WTC11 (cell line): ENCODE measurements around the gene NUB1. TPM values are rescaled to one million over a fixed set of nuclear protein-coding genes. Genes with fewer than 3 reads are reported as not detected.

Source experiments
- ATAC-seq: fragments of 200-7000 bp; cut with Tn5 transposase; 2 replicates; pipeline ENCODE4 v1.10.0; 2021; ENCODE audit warnings: mild to moderate bottlenecking, moderate library complexity
- CTCF ChIA-PET: fragments of 300-600 bp; sonication (Branson Sonifier 250); formaldehyde crosslinking; loops from one replicate; lab custom pipeline; 2021; ENCODE audit warnings: antibody characterized with exemption; lab: Charles Lee
- POLR2A ChIA-PET: fragments of 350-600 bp; sonication (Branson Sonifier 250); formaldehyde crosslinking; loops from one replicate; lab custom pipeline; 2021; ENCODE audit warnings: antibody characterized with exemption; lab: Charles Lee
- DNase-seq: peaks from one replicate; pipeline ENCODE4 v3.0.0; 2021; ENCODE audit warnings: low spot score
- H3K27ac Mint-ChIP-seq: 2 replicates; pipeline ENCODE4 v1.8.0; 2021; ENCODE audit warnings: mixed read lengths
- H3K27me3 Mint-ChIP-seq: 2 replicates; pipeline ENCODE4 v1.8.0; 2021; ENCODE audit warnings: low read depth, mild to moderate bottlenecking, moderate library complexity, mixed read lengths
- H3K36me3 Mint-ChIP-seq: 2 replicates; pipeline ENCODE4 v1.8.0; 2021; ENCODE audit warnings: mixed read lengths
- H3K4me1 Mint-ChIP-seq: 2 replicates; pipeline ENCODE4 v1.8.0; 2022; ENCODE audit warnings: mixed read lengths
- H3K4me3 Mint-ChIP-seq: 2 replicates; pipeline ENCODE4 v1.8.0; 2021; ENCODE audit warnings: mild to moderate bottlenecking, moderate library complexity, mixed read lengths
- H3K9me3 Mint-ChIP-seq: 2 replicates; pipeline ENCODE4 v1.8.0; 2021; ENCODE audit warnings: mixed read lengths
- FOXJ3 ChIP-seq: sonication (generic); formaldehyde crosslinking; IDR thresholded peaks from 2 replicates; pipeline ENCODE4 v1.9.0; 2021; ENCODE audit warnings: missing genetic modification reagents, mild to moderate bottlenecking, borderline replicate concordance
- GTF2I ChIP-seq: fragments of 250-450 bp; sonication (Bioruptor Pico); conservative IDR thresholded peaks from 2 replicates; pipeline ENCODE4 v1.4.0; 2021; ENCODE audit warnings: mild to moderate bottlenecking
- MLX ChIP-seq: sonication (generic); formaldehyde crosslinking; IDR thresholded peaks from 2 replicates; pipeline ENCODE4 v1.8.1; 2023; ENCODE audit warnings: mild to moderate bottlenecking, missing genetic modification reagents, moderate library complexity
- OVOL2 ChIP-seq: fragments of 250-450 bp; sonication (Bioruptor Pico); IDR thresholded peaks from 2 replicates; pipeline ENCODE4 v1.9.0; 2021; ENCODE audit warnings: mild to moderate bottlenecking, borderline replicate concordance
- RELA ChIP-seq: sonication (generic); formaldehyde crosslinking; IDR thresholded peaks from 2 replicates; pipeline ENCODE4 v1.8.1; 2022; ENCODE audit warnings: missing genetic modification reagents, mild to moderate bottlenecking, borderline replicate concordance
- SP1 ChIP-seq: sonication (generic); formaldehyde crosslinking; conservative IDR thresholded peaks from 2 replicates; pipeline ENCODE4 v1.8.1; 2022; ENCODE audit warnings: missing genetic modification reagents
- TEAD4 ChIP-seq: sonication (generic); formaldehyde crosslinking; IDR thresholded peaks from 2 replicates; pipeline ENCODE4 v1.8.0; 2022; ENCODE audit warnings: mild to moderate bottlenecking, missing genetic modification reagents
- ZNF317 ChIP-seq: sonication (generic); formaldehyde crosslinking; IDR thresholded peaks from 2 replicates; pipeline ENCODE4 v1.8.1; 2023; ENCODE audit warnings: low read depth, mild to moderate bottlenecking, moderate library complexity, missing genetic modification reagents, borderline replicate concordance
- ZNF671 ChIP-seq: fragments of 250-450 bp; sonication (Bioruptor Pico); IDR thresholded peaks from 2 replicates; pipeline ENCODE4 v1.8.0; 2021; ENCODE audit warnings: mild to moderate bottlenecking
- total RNA-seq: library from RNA; stranded (reverse); gene quantifications from 3 replicates; pipeline ENCODE4 v1.2.3, GENCODE V29; 2021
- TF ChIP-seq, protein P1 (sequence below): fragments of 250-450 bp; sonication (Bioruptor Pico); IDR thresholded peaks from 2 replicates; pipeline ENCODE4 v1.9.0; 2021; ENCODE audit warnings: moderate library complexity, mild to moderate bottlenecking, inconsistent platforms, borderline replicate concordance
- TF ChIP-seq, protein P2 (sequence below): fragments of 250-450 bp; sonication (Bioruptor Pico); IDR thresholded peaks from 2 replicates; pipeline ENCODE4 v2.1.2; 2022; ENCODE audit warnings: mild to moderate bottlenecking, moderate library complexity
- TF ChIP-seq, protein P3 (sequence below): sonication (generic); formaldehyde crosslinking; IDR thresholded peaks from 2 replicates; pipeline ENCODE4 v1.8.1; 2022; ENCODE audit warnings: missing genetic modification reagents, borderline replicate concordance
- TF ChIP-seq, protein P4 (sequence below): sonication (generic); formaldehyde crosslinking; IDR thresholded peaks from 2 replicates; pipeline ENCODE4 v1.8.0; 2022; ENCODE audit warnings: mild to moderate bottlenecking, missing genetic modification reagents
- TF ChIP-seq, protein P5 (sequence below): sonication (generic); formaldehyde crosslinking; IDR thresholded peaks from 2 replicates; pipeline ENCODE4 v1.8.0; 2023; ENCODE audit warnings: mild to moderate bottlenecking, missing genetic modification reagents
- TF ChIP-seq, protein P6 (sequence below): sonication (generic); formaldehyde crosslinking; IDR thresholded peaks from 2 replicates; pipeline ENCODE4 v1.8.0; 2023; ENCODE audit warnings: missing genetic modification reagents

Gene NUB1
- total RNA-seq, 1 experiment from 2014 or later: 38.3 TPM

GRCh38 chr7:151352512-151352911, 10.9 kb downstream of the NUB1 start:
- no peaks in the 10 kb centered on the region for H3K4me1 Mint-ChIP-seq
- POLR2A ChIA-PET: interaction anchor here (0.7 kb wide), 1 partner anchor 37 kb away, joined by 3 read pairs; no protein-coding TSS in a partner anchor
- ATAC-seq: no peak
- H3K9me3 Mint-ChIP-seq: no peaks in the 10 kb centered on the region
- CTCF ChIA-PET: interaction anchor here (0.6 to 5.8 kb wide), 6 partner anchors 10 to 318 kb away, joined by 3 to 71 read pairs (median 19); partner anchors contain the start of gene NUB1
- no peaks in the 10 kb centered on the region for H3K27me3 Mint-ChIP-seq
- DNase-seq: no peak
- TF ChIP-seq, protein P1, sequence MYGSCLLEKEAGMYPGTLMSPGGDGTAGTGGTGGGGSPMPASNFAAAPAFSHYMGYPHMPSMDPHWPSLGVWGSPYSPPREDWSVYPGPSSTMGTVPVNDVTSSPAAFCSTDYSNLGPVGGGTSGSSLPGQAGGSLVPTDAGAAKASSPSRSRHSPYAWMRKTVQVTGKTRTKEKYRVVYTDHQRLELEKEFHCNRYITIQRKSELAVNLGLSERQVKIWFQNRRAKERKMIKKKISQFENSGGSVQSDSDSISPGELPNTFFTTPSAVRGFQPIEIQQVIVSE: no peak
- TF ChIP-seq FOXJ3 (CRISPR knock-in tag) (no peak), TEAD4 (no peak), ZNF671 (CRISPR knock-in tag) (no peak)
- TF ChIP-seq, protein P2, sequence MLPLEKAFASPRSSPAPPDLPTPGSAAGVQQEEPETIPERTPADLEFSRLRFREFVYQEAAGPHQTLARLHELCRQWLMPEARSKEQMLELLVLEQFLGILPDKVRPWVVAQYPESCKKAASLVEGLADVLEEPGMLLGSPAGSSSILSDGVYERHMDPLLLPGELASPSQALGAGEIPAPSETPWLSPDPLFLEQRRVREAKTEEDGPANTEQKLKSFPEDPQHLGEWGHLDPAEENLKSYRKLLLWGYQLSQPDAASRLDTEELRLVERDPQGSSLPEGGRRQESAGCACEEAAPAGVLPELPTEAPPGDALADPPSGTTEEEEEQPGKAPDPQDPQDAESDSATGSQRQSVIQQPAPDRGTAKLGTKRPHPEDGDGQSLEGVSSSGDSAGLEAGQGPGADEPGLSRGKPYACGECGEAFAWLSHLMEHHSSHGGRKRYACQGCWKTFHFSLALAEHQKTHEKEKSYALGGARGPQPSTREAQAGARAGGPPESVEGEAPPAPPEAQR: no peak
- TF ChIP-seq, protein P3, sequence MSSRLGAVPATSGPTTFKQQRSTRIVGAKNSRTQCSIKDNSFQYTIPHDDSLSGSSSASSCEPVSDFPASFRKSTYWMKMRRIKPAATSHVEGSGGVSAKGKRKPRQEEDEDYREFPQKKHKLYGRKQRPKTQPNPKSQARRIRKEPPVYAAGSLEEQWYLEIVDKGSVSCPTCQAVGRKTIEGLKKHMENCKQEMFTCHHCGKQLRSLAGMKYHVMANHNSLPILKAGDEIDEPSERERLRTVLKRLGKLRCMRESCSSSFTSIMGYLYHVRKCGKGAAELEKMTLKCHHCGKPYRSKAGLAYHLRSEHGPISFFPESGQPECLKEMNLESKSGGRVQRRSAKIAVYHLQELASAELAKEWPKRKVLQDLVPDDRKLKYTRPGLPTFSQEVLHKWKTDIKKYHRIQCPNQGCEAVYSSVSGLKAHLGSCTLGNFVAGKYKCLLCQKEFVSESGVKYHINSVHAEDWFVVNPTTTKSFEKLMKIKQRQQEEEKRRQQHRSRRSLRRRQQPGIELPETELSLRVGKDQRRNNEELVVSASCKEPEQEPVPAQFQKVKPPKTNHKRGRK (CRISPR knock-in tag): no peak
- TF ChIP-seq, protein P4, sequence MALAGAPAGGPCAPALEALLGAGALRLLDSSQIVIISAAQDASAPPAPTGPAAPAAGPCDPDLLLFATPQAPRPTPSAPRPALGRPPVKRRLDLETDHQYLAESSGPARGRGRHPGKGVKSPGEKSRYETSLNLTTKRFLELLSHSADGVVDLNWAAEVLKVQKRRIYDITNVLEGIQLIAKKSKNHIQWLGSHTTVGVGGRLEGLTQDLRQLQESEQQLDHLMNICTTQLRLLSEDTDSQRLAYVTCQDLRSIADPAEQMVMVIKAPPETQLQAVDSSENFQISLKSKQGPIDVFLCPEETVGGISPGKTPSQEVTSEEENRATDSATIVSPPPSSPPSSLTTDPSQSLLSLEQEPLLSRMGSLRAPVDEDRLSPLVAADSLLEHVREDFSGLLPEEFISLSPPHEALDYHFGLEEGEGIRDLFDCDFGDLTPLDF (CRISPR knock-in tag): no peak
- no peak overlapping the region for H3K27ac Mint-ChIP-seq
- peaks cover 51% of the 10 kb centered on the region for H3K36me3 Mint-ChIP-seq
- H3K4me3 Mint-ChIP-seq: no peak overlapping the region

DNA sequence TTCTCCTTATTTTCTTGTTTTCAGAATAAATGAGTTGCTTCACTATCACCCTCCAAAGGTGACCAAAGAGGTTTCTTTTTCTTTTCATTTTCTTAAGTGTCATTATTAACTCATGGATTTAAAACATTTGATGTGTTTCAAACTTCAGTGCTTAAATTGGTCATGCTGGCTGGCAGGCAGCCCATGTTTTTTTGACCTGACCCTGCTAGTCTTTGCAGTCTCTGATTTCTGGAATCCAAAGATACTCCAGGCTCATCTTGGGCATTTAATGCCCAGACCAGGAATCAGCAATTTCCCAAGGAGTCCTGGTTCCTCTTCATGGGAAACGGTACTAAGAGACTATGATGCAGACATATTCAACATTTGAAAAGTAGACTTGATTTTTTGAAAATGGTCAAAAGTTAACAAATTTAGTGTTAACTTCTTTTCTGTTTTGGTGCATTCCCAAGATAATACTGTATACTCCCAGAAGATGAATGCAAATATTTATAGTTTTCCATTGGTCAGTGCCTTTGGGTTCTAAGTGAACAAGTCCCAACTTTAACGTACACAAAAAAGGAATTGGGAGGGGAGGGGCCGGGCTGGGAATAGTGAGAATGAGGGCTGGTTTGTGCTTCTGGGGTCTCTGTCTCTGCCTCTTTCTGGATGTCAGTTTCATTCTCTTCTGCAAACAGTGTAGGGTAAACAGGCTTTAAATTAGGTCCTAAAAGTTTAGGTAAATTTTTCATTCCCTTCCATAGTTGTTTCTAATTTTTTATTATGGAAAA, 19.8 kb downstream of the NUB1 start:
- POLR2A ChIA-PET: no interaction called here
- no peak for DNase-seq
- peaks cover 53% of the 10 kb centered on the region for H3K36me3 Mint-ChIP-seq
- H3K4me1 Mint-ChIP-seq: peaks cover 4% of the 10 kb centered on the region
- no peak overlapping the region for H3K4me3 Mint-ChIP-seq
- CTCF ChIA-PET: no interaction called here
- TF ChIP-seq ZNF317 (CRISPR knock-in tag) (no peak), FOXJ3 (CRISPR knock-in tag) (no peak), OVOL2 (CRISPR knock-in tag) (no peak), RELA (CRISPR knock-in tag) (no peak), ZNF671 (CRISPR knock-in tag) (no peak), GTF2I (CRISPR knock-in tag) (no peak), MLX (CRISPR knock-in tag) (no peak), SP1 (CRISPR knock-in tag) (no peak)
- TF ChIP-seq, protein P5, sequence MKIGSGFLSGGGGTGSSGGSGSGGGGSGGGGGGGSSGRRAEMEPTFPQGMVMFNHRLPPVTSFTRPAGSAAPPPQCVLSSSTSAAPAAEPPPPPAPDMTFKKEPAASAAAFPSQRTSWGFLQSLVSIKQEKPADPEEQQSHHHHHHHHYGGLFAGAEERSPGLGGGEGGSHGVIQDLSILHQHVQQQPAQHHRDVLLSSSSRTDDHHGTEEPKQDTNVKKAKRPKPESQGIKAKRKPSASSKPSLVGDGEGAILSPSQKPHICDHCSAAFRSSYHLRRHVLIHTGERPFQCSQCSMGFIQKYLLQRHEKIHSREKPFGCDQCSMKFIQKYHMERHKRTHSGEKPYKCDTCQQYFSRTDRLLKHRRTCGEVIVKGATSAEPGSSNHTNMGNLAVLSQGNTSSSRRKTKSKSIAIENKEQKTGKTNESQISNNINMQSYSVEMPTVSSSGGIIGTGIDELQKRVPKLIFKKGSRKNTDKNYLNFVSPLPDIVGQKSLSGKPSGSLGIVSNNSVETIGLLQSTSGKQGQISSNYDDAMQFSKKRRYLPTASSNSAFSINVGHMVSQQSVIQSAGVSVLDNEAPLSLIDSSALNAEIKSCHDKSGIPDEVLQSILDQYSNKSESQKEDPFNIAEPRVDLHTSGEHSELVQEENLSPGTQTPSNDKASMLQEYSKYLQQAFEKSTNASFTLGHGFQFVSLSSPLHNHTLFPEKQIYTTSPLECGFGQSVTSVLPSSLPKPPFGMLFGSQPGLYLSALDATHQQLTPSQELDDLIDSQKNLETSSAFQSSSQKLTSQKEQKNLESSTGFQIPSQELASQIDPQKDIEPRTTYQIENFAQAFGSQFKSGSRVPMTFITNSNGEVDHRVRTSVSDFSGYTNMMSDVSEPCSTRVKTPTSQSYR: no peak
- TF ChIP-seq, protein P6, sequence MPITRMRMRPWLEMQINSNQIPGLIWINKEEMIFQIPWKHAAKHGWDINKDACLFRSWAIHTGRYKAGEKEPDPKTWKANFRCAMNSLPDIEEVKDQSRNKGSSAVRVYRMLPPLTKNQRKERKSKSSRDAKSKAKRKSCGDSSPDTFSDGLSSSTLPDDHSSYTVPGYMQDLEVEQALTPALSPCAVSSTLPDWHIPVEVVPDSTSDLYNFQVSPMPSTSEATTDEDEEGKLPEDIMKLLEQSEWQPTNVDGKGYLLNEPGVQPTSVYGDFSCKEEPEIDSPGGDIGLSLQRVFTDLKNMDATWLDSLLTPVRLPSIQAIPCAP: no peak
- no peak overlapping the region for H3K27ac Mint-ChIP-seq
- peaks cover 4% of the 10 kb centered on the region for H3K9me3 Mint-ChIP-seq
- no peak for ATAC-seq
- H3K27me3 Mint-ChIP-seq: no peaks in the 10 kb centered on the region
